Stimulated activated CD4-positive, alpha-beta T cell treated with anti-CD3 and anti-CD28 coated beads, TNF-alpha, amount 100 ng/mL, for 48 hours (primary cell): ENCODE results near the gene KIRREL3.

Experiments used
- DNase-seq, 3 donors: peaks; one replicate each; pipeline ENCODE4 v3.0.0-alpha.2; 2020; ENCODE audit warnings: low read depth in 3 of 3

The KIRREL3 gene

DNA sequence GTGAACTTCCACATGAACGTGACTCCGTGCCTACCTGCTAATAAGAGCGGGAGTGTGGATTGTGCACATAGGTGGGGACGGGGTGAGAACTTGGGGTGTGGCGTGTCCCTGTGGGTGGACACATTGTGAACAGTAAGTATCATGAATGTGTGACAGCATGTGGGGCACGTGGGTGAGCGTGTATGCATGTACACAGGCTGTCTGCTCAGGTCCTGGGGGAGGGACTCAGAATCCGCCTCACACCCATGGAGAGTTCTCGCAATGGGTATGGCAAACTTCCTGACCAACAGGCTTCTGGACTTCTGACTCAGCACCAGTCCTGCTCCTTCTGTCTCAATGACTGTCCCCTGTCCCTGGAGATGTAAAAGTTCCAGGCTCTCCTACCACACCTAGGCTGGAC, 422.1 kb downstream of the KIRREL3 start:
- no peak for DNase-seq

DNA sequence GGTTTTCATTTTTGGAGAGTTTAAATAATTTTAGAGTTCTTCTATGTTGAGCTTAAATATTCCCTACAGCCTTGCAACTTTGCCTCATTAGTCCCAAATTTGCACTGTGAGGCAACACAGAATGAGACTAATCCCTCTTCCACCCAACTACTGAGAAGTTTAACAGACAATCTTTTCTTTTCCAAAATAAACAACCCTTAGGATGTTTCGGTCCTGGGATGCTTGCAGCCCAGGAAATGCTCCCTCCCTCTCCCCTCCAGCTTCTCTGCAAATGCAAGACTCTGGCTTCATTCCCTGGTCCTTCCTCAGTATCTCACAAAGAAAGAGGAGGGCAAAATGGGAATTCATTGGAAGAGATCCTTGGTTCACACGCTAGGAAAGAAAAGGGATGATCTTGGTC, 422.5 kb downstream of the KIRREL3 start:
- DNase-seq = no peak

DNA sequence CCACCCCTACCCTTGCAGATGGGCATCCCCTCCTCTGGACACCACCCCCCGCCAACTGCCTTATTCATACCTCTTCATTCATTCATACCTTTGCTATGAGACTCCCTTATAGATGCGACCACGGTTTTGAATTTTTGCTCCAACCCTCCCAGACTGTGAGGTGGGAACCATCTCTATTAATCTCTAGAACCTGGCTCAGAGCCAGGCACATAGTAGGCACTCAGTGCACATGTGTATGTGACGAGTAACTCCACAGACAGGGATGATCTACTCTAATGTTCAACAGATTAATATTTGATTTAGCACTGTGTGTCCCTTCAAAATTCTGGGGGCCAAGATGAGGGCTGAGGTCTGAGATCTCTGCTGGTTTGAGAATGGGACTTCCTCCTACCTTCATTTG, 424.7 kb downstream of the KIRREL3 start:
- DNase-seq = no peak

DNA sequence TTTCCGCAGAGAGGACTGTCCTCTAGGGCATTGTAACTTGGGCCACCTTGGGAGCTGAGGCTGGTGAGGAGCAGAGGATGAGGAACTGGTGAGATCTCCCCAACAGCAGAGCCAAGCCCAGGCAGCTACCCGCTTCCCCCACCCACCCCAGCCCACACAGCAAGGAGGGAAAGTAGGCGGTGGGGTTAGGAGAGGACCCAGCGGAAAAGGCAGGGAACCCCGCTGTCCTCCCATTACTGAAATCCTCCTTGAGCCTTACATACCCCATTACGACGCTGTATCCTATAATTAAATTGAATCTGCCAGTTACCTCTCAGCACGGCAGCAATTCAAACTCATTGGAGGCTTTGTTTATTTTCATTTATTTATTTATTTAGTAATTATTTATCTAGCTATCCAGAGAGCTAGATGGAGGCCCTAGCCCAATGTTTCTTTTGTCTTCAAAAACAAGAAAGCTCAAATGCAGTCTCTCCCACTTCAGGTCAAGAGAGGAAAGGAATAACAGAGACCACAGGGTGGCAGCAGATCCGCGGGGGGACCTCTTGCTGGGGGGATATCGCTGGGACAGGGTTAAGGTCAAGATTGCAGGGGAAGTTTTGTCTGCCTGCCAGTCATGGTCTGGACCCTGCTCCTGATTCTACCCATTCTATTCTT, 427.1 kb downstream of the KIRREL3 start:
- no peak for DNase-seq

DNA sequence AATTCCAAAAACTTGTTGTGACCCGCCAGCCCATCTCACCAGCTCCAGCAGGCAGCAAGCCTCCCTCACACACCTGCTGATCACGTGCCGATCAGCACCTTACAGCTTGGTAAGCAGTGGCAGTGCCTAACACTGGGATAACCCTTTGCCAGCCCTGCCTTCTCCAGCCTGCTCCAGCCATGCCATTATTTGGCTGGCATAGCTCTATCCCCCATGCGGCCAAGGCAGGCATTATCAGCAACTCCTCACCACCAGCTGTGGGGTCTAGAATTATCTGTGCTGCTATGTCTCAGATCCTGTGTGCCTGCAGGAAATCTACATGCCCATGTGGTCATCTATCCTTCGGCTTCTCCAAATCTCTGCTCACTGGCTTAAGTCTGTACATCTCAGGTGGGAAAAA, 430.1 kb downstream of the KIRREL3 start:
- no peak for DNase-seq

DNA sequence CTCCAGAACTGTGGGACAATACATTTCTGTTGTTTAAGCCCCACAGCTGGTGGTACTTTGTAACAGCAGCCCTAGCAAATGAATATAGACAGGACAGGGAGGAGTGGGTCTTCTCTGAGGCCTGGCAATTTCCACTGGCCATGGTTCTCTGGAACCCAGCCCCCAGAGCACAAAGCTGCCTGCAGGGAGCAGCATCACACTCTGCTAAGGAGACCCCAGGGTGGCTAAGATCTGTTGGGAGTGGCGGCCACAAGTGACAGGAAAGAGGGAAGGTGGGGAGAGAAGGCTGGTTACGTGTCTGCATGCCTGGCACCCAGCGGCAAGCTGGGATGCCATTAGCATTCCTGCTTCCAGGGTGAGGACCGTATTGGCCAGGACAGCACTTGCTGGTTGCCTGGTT, 433.2 kb downstream of the KIRREL3 start:
- no peak for DNase-seq

DNA sequence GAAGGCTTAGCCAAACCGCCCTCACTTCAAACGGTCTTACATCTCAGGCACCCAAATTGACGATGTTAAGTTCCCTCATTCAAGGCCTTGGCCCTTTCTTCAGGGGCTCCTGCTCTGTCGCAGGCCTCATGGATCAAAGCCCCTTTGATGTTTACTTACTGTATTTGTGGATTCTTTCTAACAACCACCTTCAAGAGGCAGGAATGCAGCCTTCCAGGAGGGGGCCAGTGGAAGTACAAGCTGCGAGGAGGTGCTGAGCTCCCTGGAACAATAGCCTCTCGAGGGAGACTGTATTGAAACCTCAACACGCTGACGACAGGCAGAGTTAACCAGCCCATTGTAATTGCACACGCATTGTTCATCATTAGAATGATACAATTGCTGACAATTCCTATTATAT, 436.0 kb downstream of the KIRREL3 start:
- no peak for DNase-seq

DNA sequence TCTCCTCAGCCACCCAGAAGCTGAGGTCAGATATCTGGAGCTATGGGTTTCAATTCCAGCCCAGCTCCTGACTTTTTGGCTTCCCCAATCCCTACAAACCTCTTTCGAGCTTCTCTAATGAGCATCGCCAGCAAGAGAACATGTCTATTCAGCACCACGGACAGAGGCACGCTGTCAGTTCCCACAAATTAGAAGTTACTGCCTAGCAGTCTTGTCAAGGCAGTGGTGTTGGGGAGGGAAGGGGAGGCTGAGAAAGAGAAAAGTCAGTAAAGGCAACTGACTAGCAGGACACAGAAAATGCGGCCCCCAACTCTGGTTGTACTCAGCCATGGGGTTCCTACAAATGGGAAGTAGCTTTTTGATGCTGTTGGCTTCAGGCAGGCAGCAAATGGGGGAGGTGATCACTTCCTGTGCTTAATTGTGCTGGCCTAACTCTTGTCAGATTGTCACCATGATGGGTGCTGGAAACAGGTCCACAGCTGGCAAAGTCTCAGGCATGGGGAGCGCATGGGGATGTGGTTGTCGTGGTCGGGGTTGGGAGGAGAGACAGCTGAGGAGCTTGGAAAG, 439.2 kb downstream of the KIRREL3 start:
- DNase-seq = peak in 1 of 3 donors; percentile 3

DNA sequence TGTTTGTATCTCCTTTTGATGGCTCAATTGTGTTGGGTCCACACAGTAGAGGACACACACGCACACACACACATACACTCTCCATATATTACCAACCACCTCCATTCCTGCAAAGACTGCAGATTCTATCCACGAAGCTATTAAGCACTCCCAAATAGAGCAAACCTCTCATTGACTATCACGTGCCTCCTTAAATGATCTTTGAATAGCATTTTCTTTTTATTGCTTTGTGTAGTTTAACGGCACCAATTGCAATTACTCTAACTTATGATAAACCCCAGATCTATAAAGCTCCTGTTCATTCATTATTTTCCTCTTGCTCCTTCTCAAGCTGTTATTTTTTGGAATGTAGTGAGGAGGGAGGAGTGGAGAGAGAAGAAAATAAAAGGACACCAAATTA, 440.3 kb downstream of the KIRREL3 start:
- DNase-seq = no peak

DNA sequence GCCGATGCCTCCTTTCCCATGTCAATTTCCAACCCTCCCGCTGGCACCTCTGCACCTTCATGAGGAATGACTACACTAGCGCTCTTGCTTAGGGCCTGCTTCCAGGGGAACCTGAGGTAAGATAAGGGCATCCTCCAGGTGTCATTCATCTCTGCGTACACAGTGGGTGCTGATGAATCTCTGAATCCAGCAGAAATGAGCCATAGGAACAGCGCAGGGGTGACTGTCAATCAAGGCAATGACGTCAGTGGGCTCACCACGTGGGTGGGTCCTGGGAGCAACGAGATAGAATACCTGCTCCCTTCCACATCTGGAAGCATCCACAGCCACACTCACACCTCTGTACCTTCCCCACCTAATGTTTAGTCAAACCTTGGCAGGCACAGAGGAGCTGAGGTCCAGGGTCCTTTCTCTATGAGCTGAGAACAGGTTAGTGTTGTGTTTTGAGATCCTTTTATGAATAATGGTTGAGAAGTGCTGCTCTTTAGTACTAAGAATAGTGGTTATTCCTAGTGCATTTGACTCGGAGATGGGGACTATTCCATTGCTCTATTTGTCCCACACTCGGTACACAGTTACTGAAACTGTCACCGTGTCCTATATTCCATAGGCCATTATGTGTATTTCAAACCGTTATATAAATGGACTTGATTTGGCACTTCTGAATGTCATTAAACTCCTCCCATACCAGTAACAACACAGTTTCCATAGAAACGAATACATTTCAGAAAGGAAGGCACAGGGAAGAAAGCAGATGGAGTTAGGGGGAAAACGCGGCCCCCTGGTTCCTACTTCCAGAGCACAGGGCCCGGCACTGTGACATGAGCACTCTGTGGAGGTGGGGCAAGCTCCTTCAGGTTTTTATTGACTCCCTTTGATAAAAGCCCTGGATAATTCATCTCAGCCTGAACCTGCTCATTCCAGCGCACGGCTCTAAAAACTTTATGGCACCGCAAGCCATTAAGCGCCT, 451.7 kb downstream of the KIRREL3 start:
- DNase-seq = no peak

DNA sequence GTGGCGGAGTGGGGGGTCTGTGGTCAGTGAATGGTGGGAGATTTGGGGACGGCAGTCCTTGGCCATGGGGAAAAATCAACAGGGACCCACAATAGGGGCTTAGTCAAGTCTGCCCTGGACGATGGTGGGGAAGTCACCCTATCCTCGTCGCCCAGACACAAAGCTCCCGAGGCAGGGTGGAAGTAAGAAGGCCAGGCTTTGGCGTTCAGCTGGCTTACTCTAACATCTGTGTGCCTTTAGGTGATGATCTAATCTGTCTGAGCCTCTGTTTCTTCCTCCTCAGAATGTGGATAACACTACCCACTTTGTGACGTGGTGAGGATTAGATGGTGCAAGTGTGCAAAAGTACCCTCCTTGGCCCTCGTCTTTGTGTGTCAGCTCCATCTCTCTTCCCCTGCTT, 452.9 kb downstream of the KIRREL3 start:
- no peak for DNase-seq

DNA sequence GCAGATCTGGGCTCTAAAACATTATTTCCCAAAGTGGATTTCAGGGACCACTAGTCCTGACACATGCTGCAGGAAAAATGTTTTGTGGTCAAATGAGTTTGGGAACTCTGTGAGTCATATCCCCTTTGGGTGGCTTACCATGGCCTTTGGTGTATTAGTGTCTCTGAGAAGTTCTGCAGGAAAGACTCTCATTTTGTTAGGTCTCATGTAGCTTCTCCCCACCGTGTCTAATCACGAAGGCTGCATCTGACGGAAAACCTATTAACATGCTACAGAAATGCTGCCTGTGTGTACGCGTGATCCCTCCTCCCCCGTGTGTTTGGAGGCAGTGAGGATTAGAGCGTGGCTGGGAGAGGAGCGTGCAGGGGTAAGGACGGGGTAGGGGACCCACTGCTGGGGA, 453.4 kb downstream of the KIRREL3 start:
- DNase-seq = no peak

DNA sequence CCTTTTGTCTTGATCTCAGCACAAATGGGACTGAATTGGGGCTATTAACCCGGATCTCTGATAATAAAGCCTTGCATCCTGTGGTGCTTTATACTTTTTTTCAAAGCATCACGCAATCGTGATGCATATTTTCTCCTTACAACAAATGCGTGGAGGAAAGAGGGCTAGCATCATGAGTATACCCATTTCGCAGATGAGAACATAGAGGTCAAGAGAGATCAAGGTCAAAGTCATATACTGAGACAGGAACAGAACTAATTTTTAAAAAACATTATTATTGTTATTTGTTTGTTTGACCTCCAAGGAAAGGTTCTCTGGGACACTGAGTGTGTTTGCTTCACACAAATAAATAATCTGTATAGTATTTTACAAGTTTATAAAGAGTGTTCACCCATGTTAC, 453.9 kb downstream of the KIRREL3 start:
- no peak for DNase-seq

DNA sequence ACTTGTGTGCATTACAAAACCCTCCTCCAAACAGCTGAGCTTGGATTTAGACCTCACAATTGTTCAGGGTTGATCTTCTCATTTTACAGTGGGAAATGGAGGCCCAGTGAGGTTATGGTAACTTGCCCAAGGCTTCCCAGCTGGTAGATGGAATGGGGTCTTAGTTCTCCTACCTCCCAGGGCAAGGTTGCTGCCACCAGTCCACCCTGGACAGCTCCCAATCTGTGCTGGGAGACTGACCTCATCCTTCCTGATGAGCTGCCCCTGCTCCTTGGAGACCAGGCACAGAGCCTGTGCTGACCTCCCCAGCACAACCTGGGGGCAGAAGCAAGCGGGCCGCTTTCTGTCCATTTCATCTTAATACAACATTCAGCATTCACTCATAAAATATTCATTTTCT, 454.4 kb downstream of the KIRREL3 start:
- no peak for DNase-seq

DNA sequence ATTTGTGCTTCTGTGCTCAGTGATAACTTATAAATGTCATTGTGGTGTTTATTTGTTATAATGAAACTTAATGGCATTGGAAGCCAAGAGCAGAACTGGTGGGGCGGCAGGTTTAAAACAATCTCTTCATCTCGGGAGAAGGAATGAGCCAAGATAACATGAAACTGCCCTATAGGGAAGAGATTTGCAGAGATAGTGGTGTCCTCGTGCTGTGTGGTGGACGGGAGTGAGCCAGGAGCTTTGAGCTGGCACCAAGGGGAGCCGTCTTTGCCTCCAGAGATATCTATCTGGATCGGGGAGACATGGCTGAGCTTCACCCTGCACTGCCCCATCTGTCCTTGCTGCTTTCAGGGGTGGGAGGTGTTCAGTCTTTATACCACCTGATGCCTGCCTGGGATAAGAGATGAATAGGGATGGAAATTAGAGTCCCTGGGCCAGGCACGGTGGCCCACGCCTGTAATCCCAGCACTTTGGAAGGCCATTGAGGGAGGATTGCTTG, 455.5 kb downstream of the KIRREL3 start:
- no peak for DNase-seq

DNA sequence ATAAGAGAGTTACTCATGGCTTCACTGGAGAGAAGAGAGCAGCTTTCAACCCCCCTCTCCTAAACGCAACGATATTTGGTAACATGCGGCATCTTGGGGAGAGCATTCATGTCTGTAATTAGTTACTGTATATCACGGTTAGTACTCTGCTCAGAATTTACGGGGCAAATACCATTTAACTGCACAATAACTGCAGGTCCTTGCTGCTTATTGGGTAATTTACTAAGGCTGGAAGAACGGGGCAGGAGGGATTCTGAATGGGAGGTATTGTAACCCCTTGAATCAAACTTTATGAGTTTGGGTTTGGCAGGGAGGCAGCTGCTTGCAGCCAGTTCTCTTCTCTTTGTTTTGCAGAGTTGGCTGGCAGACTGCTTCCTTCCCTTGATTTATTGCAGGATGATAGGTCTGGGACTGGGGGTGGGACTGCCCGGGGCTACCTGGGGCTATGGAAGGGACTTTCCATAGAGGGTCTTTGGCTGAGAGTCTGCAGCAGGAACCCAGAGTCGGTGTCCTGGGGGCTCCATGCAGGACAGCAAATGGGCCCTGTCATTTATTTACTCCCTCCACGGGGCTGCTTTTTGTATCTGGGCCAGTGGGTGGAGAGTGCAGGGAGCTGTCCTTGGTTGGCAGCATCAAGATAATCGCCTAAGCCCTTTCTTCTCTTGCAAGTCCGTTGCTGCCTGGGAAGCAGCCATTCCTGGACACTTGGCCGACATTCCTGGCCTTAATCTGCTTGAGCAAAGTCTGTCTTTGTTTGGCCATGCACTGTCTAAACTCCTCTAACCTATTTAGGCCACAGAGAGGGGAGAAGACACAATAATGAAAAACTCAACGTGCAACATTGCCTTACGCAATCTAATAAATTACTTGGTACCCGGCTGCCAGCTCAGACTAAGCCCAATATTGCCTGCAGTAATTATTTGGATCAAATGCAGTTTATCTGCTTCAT, 456.2 kb downstream of the KIRREL3 start:
- no peak for DNase-seq

DNA sequence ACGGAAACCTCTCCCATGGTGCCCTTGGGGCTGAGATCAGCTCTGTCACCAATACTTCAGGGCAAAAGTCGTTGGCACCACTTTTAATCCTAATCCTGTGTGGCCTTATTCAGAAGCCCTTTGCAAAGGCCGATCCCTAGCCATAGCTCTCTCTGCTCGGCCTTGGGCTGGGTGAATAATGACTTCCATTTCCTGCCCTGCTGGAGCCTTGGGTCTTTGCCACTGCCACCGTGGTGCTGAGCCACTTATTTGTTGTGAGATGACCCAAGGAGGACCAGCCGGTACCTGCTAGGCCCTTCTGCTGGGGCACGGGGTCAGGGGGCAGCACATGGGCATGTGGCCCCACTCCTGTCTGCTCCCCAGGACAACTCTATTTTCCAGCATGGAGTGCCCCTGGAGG, 456.9 kb downstream of the KIRREL3 start:
- DNase-seq = no peak

DNA sequence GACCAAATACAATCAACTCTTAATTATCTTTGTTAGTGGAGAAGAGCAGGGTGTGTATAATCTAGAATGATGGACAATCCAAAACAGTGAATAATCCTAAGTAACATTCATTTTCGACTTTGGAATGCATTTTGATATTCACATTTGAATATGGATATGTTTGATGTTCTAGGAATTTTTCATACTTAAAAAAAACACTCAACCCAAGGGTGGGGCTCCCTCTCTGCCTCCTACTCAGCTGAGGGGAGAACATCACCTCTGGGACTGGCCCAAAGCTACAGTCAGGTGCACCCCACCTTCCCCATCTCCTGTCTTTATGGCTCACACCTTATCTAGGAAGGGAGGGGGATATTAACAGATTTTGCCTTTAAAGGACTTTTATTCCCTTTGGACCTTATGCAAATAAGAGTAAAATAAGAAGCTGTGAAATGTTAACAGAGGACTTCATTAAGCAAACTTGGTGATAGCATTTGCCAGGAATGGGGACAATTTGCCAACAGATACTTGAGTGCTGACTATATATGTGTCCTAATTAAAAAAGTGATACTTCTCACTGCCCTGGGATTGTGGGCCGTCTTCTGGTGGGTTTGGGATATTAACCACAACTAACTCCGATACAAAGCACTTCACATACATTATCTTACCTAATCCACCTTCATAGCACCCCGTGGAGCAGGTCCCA, 458.1 kb downstream of the KIRREL3 start:
- no peak for DNase-seq

DNA sequence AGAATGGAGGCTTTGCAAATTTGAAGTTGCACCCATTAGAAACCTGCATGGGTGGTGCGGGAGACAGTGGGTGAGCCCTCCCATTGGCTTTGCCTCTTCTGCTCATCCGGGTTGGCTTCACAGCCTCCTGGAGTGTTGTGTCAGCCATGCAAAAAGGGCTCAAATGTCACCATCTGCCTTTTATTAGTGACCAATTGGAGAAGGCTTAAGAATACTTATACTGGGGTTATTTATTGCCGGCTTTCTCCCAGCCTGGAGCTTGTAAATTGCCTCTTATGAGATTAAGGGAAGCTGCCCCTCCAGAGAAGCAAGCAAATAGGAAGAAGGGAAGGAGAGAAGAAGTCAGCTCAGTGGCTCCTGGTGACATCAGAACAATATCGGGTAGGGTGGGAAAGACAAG, 462.5 kb downstream of the KIRREL3 start:
- no peak for DNase-seq

DNA sequence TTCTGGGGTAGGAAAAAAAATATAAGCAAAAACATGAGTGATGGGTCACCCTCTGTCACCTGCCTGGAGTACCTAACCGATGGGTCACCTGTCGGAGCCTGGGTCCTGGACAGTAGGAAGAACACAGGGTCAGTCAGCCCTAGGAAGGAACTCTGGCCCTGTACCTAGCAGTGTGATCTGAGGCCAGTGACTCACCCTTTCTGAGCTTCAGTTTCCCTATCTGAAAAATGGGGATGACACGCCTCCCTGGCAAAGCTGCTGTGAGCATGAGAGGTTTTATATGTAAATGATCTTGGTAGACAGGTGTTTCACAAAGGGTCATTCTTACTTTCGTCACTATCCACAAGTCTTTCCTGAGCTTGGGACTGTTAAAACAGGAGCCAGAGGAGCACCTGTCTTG, 463.1 kb downstream of the KIRREL3 start:
- DNase-seq = no peak
